Erythroblast (primary cell): ENCODE data around the gene DPEP2.

ENCODE experiments used
- GATA1 ChIP-seq: IDR thresholded peaks from 2 replicates; pipeline ENCODE4 v1.6.1; 2011; ENCODE audit warnings: low read depth, mild to moderate bottlenecking, control low read depth, low read length, moderate library complexity
- POLR2A ChIP-seq: IDR thresholded peaks from 2 replicates; pipeline ENCODE4 v1.6.1; 2011; ENCODE audit warnings: mild to moderate bottlenecking, low read length

- TF ChIP-seq POLR2A, result no peak
- no peak for TF ChIP-seq GATA1
Measured at GRCh38 chr16:67990018-67990386, 9.3 kb downstream of the DPEP2 start.
